Esophagus squamous epithelium (tissue), 4 donors: ENCODE data around the gene DGCR6L.

Experiments
- POLR2A ChIP-seq, 4 donors: fragments of 450-650 bp; IDR thresholded peaks; one replicate each; pipeline ENCODE4 v1.6.1; 2017; ENCODE audit warnings: antibody characterized with exemption in 4 of 4, mild to moderate bottlenecking in 4 of 4, moderate library complexity in 3 of 4
- TF ChIP-seq, protein P1 (sequence below), 6 experiments: fragments of 450-650 bp in 4 of 6; fragments of 200-600 bp in 2 of 6; sonication (generic) in 2 of 6; IDR thresholded peaks; one replicate each; pipeline ENCODE4 v1.5.1; 2016 to 2019; ENCODE audit warnings: antibody characterized with exemption in 6 of 6, mild to moderate bottlenecking in 4 of 6, moderate library complexity in 4 of 6

GRCh38 chr22:20297414-20298109, 22.3 kb downstream of the DGCR6L start:
- TF ChIP-seq, protein P1, sequence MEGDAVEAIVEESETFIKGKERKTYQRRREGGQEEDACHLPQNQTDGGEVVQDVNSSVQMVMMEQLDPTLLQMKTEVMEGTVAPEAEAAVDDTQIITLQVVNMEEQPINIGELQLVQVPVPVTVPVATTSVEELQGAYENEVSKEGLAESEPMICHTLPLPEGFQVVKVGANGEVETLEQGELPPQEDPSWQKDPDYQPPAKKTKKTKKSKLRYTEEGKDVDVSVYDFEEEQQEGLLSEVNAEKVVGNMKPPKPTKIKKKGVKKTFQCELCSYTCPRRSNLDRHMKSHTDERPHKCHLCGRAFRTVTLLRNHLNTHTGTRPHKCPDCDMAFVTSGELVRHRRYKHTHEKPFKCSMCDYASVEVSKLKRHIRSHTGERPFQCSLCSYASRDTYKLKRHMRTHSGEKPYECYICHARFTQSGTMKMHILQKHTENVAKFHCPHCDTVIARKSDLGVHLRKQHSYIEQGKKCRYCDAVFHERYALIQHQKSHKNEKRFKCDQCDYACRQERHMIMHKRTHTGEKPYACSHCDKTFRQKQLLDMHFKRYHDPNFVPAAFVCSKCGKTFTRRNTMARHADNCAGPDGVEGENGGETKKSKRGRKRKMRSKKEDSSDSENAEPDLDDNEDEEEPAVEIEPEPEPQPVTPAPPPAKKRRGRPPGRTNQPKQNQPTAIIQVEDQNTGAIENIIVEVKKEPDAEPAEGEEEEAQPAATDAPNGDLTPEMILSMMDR (IDR thresholded peaks at IDR 0.05), result no peak
- no peak for TF ChIP-seq POLR2A (IDR thresholded peaks at IDR 0.05)
